H54 (cell line): ENCODE results near the gene COPS7B.
"Not testable (repeated sequence)": the region's sequence is repeated elsewhere in the genome, so short reads cannot be mapped to it uniquely, and the experiment has no call there.

Experiments used
- DNase-seq: peaks from one replicate; pipeline ENCODE4 v3.0.0; 2011; ENCODE audit warnings: low spot score, mixed read lengths; ENCODE audit not compliant: insufficient read length
- FAIRE-seq: peaks from 3 replicates; lab custom pipeline; 2011; peaks lifted over from hg19 to GRCh38; lab: Jason Lieb, UNC
- POLR2A ChIP-seq: IDR thresholded peaks from 2 replicates; pipeline ENCODE4 v1.6.1; 2011; ENCODE audit warnings: low read depth, mild to moderate bottlenecking, low read length

Gene COPS7B

DNA sequence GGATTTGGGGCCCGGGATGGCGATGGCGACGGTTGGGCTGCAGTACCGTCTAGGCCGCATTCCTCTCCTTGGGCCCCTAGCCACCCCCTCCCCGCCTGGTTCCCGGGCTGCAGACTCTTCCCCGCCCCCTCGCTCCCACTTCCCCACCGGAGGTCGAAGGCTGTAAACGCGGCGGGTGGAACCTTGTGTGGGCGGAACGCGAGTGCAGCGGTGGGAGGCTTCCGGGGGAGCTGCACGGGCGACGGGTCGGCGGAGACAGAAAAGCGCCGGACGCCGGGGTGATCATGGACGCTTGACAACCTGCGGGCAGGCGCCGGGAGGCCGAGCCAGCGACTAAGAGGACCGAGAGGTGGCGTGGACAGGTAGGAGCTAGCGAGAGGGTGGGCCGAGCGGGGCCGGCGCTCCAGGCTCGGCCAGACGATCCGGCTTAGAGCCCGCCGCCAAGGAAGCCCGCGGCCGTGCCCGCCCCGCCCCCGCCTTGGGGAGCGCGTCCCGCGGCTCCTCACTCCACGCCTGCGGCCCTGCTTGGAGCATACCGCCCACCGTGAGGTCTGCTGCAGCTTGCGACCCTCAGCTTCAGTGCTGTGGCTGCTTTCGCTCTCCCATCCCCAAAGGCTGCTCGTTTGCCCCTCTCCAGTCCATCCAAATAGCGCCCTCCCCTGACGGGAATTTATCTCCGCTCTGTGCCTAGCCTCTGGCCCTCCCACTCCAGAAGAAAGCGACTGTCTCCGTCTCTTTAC is at the start of gene COPS7B:
Gene COPS7B, plus strand, starts transcription at position 269 of the 740 bp plus-strand sequence. CDS start 2,126 bp downstream, outside the sequence.
- FAIRE-seq = no peak
- TF ChIP-seq POLR2A = peak; percentile 40
- peak; percentile 60 for DNase-seq

DNA sequence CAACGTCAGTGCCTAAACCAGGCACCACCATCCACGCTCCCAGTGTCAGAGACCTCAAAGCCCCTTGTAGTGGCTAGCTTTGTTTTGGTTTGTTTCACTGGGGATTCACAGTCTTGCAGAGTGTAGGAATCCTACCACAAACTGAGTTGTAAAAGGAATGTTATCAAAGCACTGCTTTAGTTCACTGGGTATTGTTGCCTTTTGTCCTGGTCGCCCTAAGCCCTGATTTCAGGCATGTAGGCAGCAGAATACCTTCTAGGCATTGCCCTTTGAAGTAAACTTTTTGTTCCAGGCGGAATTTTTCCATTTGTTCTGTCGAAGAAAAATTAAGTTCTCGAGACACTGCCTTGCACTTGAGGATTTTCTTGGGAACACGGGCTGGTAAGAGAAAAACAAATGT is 48.5 kb upstream of the COPS7B start:
- DNase-seq (no peak), FAIRE-seq (no peak)
- TF ChIP-seq POLR2A = no peak

GRCh38 chr2:231743376-231744116 is 42.7 kb upstream of the COPS7B start:
- no peak for TF ChIP-seq POLR2A
- DNase-seq (no peak), FAIRE-seq (no peak)

DNA sequence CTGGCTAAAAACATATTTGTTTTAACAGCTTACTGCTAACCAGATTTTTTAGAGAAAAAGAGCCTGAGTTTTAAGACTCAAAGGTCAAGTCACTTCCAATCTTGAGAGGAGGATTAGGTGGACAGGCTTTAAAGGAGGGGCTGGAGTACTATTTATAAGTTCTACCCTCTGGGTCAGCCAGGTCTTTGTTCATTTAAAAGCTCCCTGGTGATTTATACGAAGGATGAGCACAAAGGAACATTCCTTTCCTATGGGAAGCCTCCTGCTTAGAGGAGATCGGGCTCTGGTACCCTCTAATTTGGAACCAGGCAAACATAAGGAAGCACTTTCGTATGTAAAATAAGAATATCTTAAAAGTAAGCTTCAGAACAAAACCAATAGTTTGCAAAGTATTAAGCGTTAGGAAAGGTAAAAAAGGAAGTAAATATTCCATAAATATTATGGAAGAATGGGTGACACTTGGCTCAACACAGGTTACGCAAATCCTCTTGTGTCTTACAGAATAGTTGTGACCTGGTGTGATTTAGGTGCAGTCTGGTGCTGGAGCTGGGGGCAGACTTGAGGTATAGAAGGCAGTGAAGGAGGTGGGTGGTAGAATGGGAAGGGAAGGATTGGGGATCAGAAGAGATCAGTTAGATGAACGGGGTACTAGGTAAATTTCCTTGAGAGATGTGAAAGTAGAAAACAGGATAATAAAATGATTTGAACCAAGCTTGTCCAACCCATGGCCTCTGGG is 40.8 kb upstream of the COPS7B start:
- no peak for DNase-seq
- no peak for FAIRE-seq
- no peak for TF ChIP-seq POLR2A

DNA sequence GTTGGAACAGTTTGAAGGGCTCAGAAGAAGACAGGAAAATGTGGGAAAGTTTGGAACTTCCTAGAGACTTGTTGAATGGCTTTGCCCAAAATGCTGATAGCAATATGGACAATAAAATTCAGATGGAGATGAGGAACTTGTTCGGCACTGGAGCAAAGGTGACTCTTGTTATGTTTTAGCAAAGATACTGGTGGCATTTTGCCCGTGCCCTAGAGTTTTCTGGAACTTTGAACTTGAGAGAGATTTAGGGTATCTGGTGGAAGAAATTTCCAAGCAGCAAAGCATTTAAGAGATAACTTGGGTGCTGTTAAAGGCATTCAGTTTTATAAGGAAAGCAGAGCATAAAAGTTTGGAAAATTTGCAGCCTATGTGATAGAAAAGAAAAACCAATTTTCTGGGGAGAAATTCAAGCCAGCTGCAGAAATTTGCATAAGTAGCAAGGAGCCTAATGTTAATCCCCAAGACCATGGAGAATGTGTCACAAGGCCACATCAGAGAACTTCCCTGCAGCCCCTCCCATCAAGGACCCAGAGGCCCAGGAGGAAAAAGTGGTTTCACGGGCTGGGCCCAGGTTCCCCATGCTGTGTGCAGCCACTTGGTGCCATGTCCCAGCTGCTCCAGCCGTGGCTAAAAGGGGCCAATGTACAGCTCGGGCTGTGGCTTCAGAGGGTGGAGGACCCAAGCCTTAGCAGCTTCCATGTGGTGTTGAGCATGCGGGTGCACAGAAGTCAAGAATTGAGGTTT is 37.9 kb upstream of the COPS7B start:
- FAIRE-seq, DNase-seq: not testable (repeated sequence)

DNA sequence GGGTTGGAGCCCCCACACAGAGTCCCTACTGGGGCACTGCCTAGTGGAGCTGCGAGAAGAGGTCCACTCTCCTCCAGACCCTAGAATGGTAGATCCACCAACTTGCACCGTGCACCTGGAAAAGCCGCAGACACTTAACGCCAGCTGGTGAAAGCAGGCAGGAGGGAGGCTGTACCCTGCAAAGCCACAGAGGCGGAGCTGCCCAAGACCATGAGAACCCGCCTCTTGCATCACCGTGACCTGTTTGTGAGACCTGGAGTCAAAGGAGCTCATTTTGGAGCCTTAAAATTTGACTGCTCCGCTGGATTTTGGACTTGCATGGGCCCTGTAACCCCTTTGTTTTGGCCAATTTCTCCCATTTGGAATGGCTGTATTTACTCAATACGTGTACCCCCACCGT is 37.2 kb upstream of the COPS7B start:
- not testable (repeated sequence) for FAIRE-seq, DNase-seq

DNA sequence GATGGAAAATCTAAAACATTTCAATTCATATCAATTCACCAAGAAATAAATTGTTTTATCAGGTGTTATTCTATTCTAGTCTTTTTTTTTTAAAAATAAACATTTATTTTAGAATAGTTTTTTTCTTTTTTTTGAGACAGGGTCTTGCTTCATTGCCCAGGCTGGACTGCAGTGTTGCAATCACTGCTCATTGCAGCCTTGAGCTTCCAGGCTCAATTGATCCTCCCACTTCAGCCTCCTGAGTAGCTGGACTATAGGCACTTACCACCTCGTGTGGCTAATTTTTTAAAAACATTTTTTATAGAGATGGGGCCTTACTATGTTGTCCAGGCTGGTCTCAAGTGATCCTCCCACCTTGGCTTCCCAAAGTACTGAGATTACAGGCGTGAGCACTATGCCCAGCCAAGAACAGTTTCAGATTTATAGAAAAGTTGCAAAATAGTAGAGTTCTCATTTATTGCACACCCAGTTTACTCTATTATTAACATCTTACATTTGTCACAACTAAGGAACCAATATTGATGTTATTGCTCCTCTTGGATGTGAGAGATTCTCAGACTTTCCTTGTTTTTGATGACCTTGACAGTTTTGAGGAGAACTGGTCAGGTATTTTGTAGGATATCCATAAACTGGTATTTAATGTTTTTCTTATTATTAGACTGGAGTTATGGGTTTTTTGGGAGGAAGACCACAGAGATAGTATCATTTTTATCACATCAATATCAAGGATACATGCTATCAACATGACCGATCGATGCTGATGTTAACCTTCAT is 35.0 kb upstream of the COPS7B start:
- no peak for FAIRE-seq
- no peak for TF ChIP-seq POLR2A

GRCh38 chr2:231752061-231752460 is 34.2 kb upstream of the COPS7B start:
- FAIRE-seq (no peak), DNase-seq (no peak)
- TF ChIP-seq POLR2A = no peak

More for the DNA sequence above, 35.0 kb upstream of the COPS7B start:
- DNase-seq = no peak

DNA sequence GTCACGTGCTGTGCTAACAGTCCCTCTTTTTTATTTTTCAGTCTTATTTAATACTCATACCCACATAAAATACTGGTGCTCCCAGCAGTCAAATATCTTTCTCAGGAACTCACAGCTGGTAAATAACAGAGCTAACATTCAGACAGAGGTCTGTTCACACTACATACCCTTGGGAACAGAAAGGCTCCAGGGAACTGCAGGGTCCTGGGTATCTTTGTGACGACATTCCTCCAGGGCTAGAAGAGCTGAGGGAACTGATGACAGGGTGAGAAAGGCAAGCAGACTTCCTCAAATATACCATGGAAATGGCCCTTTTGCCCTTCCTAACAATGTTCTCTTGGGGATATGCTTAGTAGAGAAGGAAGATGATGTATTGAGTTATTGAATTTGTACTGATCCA is 24.5 kb upstream of the COPS7B start:
- no peak for TF ChIP-seq POLR2A
- no peak for FAIRE-seq
- no peak for DNase-seq

DNA sequence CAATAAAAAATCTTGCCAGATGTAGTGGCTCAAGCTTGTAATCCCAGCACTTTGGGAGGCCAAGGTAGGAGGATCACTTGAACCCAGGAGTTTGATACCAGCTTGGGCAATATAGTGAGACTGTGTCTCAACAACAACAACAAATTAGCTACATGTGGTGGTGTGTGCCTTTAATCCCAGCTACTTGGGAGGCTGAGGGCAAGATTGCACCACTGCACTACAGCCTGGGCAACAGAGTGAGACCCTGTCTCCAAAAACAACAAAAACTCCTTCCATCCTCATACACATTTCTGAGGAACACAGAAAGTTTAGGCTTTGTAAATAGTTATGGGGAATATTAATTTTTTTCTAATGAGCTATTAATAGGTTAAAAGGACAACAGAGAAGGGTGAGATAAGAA is 22.1 kb upstream of the COPS7B start:
- FAIRE-seq = no peak
- TF ChIP-seq POLR2A = no peak

GRCh38 chr2:231764760-231765159 is 21.5 kb upstream of the COPS7B start:
- DNase-seq = no peak
- no peak for FAIRE-seq
- no peak for TF ChIP-seq POLR2A

More for the DNA sequence above, 22.1 kb upstream of the COPS7B start:
- no peak for DNase-seq

- TF ChIP-seq POLR2A = no peak
- DNase-seq = no peak
Observed at GRCh38 chr2:231765496-231765929, 20.7 kb upstream of the COPS7B start.

More at GRCh38 chr2:231765496-231765929, 20.7 kb upstream of the COPS7B start:
- FAIRE-seq = no peak
